Measurements from ENCODE around the gene NDOR1.

NDOR1 gene

DNA sequence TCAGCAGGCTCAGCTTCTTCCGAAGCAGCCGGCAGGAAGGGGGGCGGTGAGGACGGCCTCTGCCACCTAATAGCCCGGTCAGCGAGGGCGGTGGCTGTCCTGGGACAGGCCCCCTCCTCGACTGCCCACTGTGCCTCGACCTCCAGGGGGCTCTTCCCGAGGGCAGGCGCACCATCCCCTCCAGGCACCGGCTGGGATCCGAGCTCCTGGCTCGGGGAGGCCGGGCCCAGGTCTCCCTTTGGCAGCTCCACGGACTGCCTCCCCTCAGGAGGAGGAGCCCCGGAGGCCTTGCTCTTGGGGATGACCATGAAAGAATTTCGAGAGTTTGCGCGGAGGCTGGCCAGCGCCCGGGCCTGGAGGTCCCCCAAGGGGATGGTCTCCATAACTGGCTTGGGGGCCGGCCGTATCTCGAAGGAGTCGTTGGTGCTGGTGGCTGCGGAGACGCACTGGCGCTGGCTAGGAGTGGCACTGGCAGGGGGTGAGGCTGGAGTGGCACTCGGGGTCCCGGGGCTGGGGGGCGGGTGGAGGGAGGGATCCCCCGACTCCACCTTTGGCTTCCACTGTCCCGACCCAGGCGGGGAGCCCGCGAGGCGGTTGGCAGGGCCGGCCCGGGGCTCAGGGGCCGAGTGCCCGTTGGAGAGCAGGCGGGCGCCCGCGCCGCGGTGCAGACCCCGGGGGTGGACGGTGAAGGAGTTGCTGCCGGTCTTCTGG, 5.9 kb upstream of the NDOR1 start:
- DNase-seq: no peak

GRCh38 chr9:137200311-137201204, 4.9 kb upstream of the NDOR1 start, which contains the start of gene TPRN:
Gene TPRN, minus strand, starts transcription at chr9:137200741. Its CDS starts 30 bp downstream, at chr9:137200711.
- peak; percentile 81 for DNase-seq

- no peak for DNase-seq
Observed at GRCh38 chr9:137201205-137201868, 4.2 kb upstream of the NDOR1 start.

DNA sequence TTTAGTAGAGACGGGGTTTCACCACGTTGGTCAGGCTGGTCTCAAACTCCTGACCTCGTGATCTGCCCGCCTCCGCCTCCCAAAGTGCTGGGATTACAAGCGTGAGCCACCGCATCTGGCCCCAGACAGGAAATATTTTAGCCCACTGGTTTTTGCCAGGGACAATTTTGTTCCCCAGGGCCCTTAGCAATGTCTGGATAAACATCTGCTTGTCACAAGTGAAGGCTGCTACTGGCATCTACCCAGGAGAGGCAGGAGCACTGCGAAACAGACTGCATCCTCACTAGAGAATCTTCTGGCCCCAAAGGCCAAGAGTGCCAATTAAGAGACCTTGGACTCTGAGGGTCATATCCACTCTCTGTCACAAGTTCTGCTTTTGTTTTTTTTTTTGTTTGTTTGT, 2.5 kb upstream of the NDOR1 start:
- no peak for DNase-seq

- DNase-seq: no peak
Observed at GRCh38 chr9:137204731-137205125, 772 bp upstream of the NDOR1 start.

GRCh38 chr9:137206602-137207001, 1.1 kb downstream of the NDOR1 start:
- DNase-seq: no peak

- DNase-seq: no peak
Observed at GRCh38 chr9:137211532-137211931, 6.0 kb downstream of the NDOR1 start.

DNA sequence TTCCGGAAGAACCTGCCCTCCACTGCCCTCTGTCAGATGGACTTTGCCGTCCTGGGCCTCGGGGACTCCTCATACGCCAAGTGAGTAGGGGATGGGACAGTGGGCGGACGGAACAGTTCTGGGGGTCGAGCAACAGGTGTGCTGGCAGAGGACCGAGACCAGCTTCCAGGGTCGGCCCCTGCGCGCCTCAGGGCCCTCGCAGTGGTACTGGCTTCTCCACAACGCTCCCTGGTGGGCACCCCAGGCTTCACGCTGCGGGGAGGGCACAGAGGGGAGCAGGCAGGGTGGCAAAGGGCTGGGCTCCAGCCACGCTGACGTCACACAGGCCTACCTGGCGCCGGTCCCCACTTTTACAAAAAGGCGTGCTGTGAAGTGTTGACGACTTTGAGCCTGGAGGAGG, 7.0 kb downstream of the NDOR1 start:
- DNase-seq: no peak

GRCh38 chr9:137213160-137214060, 7.9 kb downstream of the NDOR1 start:
- no peak for DNase-seq

DNA sequence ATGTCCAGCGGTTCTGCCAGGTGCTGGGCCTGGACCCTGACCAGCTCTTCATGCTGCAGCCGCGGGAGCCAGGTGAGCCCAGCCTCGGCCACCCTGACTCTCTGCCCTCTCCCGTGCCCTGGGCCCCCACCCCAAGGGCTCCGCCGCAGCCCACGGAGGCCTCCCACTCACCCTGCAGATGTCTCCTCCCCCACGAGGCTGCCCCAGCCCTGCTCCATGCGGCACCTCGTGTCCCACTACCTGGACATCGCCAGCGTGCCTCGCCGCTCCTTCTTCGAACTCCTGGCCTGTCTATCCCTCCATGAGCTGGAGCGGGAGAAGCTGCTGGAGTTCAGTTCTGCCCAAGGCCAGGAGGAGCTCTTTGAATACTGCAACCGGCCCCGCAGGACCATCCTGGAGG, 9.1 kb downstream of the NDOR1 start:
- no peak for DNase-seq

DNA sequence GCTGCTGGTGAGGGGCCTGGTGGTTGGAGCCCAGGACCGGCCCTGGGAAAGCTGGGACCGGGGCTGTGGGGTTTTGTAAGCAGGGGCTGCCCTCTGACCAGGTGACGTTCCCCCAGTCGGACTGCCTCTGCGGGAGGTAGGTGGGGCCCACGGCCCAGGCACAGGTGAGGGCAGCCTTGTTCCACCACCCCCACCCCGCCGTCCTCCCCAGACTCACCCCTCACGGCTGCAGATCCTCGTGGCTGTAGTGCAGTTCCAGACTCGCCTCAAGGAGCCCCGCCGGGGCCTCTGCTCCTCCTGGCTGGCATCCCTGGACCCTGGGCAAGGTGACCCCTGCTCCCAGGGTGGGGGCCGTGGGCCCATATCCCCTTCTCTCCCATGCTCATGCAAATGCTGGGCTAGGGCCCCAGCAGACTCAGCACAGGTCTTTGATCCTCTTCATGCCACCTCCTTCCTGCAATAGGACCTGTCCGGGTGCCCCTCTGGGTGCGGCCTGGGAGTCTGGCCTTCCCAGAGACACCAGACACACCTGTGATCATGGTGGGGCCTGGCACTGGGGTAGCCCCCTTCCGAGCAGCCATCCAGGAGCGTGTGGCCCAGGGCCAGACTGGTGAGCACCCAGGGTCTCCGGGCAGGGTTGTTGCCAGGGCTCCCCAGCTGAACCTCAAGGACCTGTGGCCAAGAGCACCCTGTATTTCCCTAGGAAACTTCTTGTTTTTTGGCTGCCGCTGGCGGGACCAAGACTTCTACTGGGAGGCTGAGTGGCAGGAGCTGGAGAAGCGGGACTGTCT, 9.9 kb downstream of the NDOR1 start:
- DNase-seq: no peak

GRCh38 chr9:137216188-137216965, 10.9 kb downstream of the NDOR1 start:
- DNase-seq: no peak

DNA sequence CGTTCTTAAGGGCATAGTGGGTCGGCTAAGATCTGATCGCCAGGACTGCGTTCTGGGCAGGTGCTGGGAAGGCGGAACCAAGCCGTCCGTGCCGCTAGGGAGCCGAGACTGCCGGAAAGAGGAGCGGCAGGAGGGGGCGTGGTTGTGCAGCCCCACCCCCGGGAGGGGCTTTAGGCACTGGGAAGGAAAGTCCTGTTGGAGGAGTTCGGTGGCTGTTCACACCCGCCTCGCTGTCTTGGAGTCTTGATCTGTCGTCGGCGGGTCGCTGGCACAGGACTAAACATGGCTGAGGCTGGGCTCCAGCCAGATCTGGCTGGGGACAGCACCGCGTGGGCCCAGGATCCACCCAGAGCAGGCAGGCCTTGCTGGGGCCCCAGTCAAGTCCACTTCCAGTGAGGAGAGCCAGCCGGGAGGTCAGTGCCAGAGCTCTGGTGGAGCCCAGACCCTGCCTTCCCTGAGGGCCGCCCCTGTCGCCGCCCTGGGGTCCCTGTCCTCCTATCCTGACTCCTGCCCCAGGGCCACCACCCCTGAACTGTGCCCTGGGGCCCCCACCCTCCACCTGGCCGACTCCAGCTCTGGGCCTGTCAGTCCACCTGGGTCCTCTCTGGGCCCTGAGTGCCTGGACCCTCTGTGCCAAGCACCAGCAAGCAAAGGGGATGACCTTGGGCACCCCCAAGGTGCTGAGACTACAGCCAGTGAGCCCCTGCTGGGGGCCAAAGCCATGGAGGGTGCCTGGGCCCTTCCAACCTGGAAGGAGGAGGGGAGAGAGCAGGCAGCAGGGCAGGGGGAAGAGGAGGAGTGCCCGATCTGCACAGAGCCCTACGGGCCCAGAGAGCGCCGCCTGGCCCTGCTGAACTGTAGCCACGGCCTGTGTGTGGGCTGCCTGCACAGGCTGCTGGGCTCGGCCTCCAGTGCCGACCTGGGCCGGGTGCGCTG, 12.0 kb downstream of the NDOR1 start:
- no peak for DNase-seq

DNA sequence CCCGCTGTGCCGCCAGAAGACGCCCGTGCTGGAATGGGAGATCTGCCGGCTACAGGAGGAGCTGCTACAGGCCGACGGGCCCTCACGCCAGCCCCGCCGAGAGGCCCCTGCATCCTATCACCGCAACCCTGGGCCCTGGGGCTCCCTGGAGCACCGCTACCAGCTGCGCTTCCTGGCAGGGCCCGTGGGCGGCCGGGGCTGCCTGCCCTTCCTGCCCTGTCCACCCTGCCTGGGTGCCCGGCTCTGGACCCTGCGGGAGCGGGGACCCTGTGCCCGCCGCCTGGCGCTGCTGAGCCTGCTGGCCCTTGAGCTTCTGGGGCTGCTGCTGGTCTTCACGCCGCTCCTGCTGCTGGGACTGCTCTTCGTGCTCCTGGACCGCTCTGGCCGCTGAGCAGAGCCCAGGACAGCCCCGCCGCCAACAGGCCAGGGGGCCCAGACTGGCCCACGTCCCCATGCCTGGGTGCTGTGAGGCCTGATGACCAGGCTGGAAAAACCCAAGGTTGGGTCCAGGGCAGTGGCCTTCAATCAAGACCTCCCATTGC, 12.8 kb downstream of the NDOR1 start:
- no peak for DNase-seq

DNA sequence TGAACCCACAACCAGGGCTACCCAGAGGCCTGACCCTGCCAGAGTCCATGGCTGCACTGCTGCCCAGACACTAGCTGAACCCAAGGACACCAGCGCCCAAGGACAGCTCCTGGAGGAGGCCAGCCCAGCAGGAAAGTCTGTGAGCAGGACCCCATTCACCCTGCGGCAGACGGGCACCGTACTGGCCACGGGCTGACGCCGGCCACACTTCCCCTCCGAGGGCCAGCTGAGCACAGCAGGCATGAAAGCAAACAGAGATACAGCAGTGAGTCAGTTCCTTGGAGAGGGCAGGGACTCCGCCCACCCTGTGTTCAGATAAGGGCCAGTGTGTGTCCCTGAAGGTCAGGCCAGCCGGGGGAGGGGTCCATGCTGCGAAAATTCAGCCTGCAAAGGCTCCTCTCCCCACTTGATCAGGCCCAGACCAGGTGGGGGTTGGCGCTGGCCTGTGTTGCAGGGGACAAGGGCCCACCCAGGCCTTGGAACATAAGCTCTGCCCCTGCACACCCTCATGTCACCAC, 13.3 kb downstream of the NDOR1 start:
- DNase-seq: no peak

DNA sequence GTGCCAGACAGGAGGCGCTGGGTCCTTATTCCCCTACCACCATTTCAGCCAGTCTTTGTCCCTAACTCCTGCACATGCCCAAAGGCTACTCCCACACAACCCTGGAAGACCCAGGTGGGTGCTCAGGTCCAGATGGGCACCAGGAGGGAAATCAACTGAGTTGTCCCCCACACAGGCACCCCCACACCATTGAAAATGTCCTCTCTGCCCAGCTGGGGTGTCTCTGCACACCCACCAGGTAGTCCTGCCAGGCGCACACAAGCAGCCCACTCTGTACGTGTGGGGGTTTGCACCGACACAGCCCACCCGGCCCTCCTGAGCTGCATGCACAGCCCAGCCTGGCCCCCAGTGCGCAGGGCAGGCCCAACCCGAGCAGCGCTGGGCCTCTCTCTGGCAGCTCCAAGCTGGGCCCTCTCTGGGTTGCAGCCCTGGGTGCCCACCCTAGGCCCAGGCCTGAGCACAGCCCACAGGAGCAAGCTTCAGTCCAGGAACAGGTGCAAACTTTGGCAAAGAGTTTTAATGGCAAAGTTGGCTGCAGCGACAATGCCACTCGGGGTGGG, 14.3 kb downstream of the NDOR1 start:
- no peak for DNase-seq

- DNase-seq: no peak
Observed at GRCh38 chr9:137220317-137221094, 15.0 kb downstream of the NDOR1 start.

DNA sequence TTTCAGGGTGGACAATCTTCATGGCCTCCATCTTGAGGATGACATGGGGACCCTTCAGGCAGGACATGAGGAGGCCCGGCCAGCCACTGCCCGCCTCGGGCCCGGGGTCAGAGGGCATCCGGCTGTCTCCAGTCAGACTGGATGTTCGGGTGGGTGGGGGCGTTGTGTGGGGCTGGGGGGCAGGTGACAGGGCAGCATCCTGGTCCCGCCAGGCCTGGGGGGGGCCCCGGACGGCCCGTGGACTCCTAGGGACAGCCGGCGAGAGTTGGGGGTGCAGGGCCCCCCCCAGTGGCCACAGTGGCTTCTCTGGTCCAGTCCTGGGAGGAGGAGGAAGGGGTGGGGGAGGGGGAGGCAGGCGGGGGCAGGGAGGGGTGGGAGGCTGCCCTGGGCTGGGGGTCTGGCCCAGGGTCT, 15.6 kb downstream of the NDOR1 start:
- no peak for DNase-seq
